GM23338 (cell line): ENCODE measurements around the gene RALGPS1. TPM values are rescaled to one million over a fixed set of nuclear protein-coding genes. Genes with fewer than 3 reads are reported as not detected.

ENCODE experiments used
- ATAC-seq: fragments of 200-7000 bp; cut with Tn5 transposase; 3 replicates; pipeline ENCODE4 v1.9.1; 2020
- DNase-seq: peaks from one replicate; pipeline ENCODE4 v3.0.0-alpha.2; 2015; ENCODE audit warnings: low spot score
- H2AFZ ChIP-seq: fragments of 200-600 bp; sonication (generic); 2 replicates; pipeline ENCODE4 v1.8.0; 2016; ENCODE audit warnings: antibody characterized with exemption, mild to moderate bottlenecking, moderate library complexity
- H3F3A ChIP-seq: fragments of 200-600 bp; sonication (generic); replicated peaks from 2 replicates; pipeline ENCODE4 v1.8.0; 2017; ENCODE audit warnings: antibody characterized with exemption, mixed run types, low read depth
- H3K27ac ChIP-seq: fragments of 200-600 bp; sonication (generic); 2 replicates; pipeline ENCODE4 v1.6.1; 2016; ENCODE audit warnings: low read depth
- H3K27me3 ChIP-seq: fragments of 200-600 bp; sonication (generic); 2 replicates; pipeline ENCODE4 v1.8.0; 2016; ENCODE audit warnings: mild to moderate bottlenecking, mixed run types, moderate library complexity; ENCODE audit not compliant: insufficient read depth
- H3K36me3 ChIP-seq: fragments of 200-600 bp; sonication (generic); 2 replicates; pipeline ENCODE4 v1.8.0; 2016; ENCODE audit warnings: mild to moderate bottlenecking; ENCODE audit not compliant: insufficient read depth
- H3K4me1 ChIP-seq: fragments of 200-600 bp; sonication (generic); 2 replicates; pipeline ENCODE4 v1.8.0; 2016; ENCODE audit warnings: mild to moderate bottlenecking, moderate library complexity; ENCODE audit not compliant: insufficient read depth
- H3K4me2 ChIP-seq: fragments of 200-600 bp; sonication (generic); 2 replicates; pipeline ENCODE4 v1.7.1; 2017; ENCODE audit warnings: mixed run types
- H3K4me3 ChIP-seq: fragments of 200-600 bp; sonication (generic); 2 replicates; pipeline ENCODE4 v1.6.1; 2016; ENCODE audit warnings: mixed run types
- H3K79me2 ChIP-seq: fragments of 200-600 bp; sonication (generic); replicated peaks from 2 replicates; pipeline ENCODE4 v1.8.0; 2017; ENCODE audit warnings: mild to moderate bottlenecking; ENCODE audit not compliant: insufficient read depth
- H3K9me2 ChIP-seq: fragments of 200-600 bp; sonication (generic); 2 replicates; pipeline ENCODE4 v1.8.0; 2017; ENCODE audit not compliant: insufficient read depth
- H4K20me1 ChIP-seq: fragments of 200-600 bp; sonication (generic); replicated peaks from 2 replicates; pipeline ENCODE4 v1.8.0; 2017; ENCODE audit warnings: mild to moderate bottlenecking; ENCODE audit not compliant: insufficient read depth
- H3K27ac Mint-ChIP-seq: 2 replicates; pipeline ENCODE4 v1.8.0; 2020; ENCODE audit warnings: inconsistent platforms, mild to moderate bottlenecking, moderate library complexity, mixed read lengths
- H3K27me3 Mint-ChIP-seq: 3 replicates; pipeline ENCODE4 v1.8.0; 2022; ENCODE audit warnings: low read depth, mild to moderate bottlenecking, moderate library complexity, mixed read lengths, inconsistent platforms; ENCODE audit not compliant: insufficient read depth, poor library complexity
- H3K36me3 Mint-ChIP-seq: 3 replicates; pipeline ENCODE4 v1.8.0; 2021; ENCODE audit warnings: low read depth, mild to moderate bottlenecking, inconsistent platforms, moderate library complexity, mixed read lengths
- H3K4me1 Mint-ChIP-seq: 3 replicates; pipeline ENCODE4 v1.8.0; 2020; ENCODE audit warnings: mild to moderate bottlenecking, inconsistent platforms, mixed read lengths
- H3K4me3 Mint-ChIP-seq: 3 replicates; pipeline ENCODE4 v1.8.0; 2021; ENCODE audit warnings: moderate library complexity, mild to moderate bottlenecking, inconsistent platforms, mixed read lengths
- H3K9me3 Mint-ChIP-seq: 3 replicates; pipeline ENCODE4 v1.8.0; 2020; ENCODE audit warnings: moderate library complexity, mild to moderate bottlenecking, inconsistent platforms, mixed read lengths
- CREB1 ChIP-seq: fragments of 250-450 bp; sonication (Bioruptor Pico); IDR thresholded peaks from 2 replicates; pipeline ENCODE4 v1.5.0; 2020; ENCODE audit warnings: low read depth, mild to moderate bottlenecking, moderate library complexity
- CTCF ChIP-seq, 2 experiments: fragments of 200-600 bp in 1 of 2; sonication (generic) in 1 of 2; conservative IDR thresholded peaks; 2 replicates each; pipeline versions ENCODE4 v1.5.1 to v1.6.1; 2016 to 2017; ENCODE audit warnings: antibody characterized with exemption in 2 of 2, low read depth in 2 of 2, mild to moderate bottlenecking in 2 of 2, moderate library complexity in 1 of 2
- ETS1 ChIP-seq: IDR thresholded peaks from 2 replicates; pipeline ENCODE4 v1.6.1; 2016; ENCODE audit warnings: antibody characterized with exemption
- EZH2 ChIP-seq: fragments of 200-600 bp; sonication (generic); IDR thresholded peaks from one replicate; pipeline ENCODE4 v1.8.0; 2017; ENCODE audit warnings: antibody characterized with exemption, mild to moderate bottlenecking, low read depth; ENCODE audit not compliant: unreplicated experiment
- EZH2phosphoT487 ChIP-seq: fragments of 200-600 bp; sonication (generic); IDR thresholded peaks from one replicate; pipeline ENCODE4 v1.8.1; 2018; ENCODE audit warnings: antibody characterized with exemption; ENCODE audit not compliant: unreplicated experiment
- JUNB ChIP-seq: IDR thresholded peaks from one replicate; pipeline ENCODE4 v1.6.1; 2016; ENCODE audit warnings: antibody characterized with exemption; ENCODE audit not compliant: unreplicated experiment
- NANOG ChIP-seq: IDR thresholded peaks from 2 replicates; pipeline ENCODE4 v1.6.1; 2016; ENCODE audit warnings: antibody characterized with exemption, borderline replicate concordance
- POLR2AphosphoS5 ChIP-seq: IDR thresholded peaks from 2 replicates; pipeline ENCODE4 v1.6.1; 2016; ENCODE audit warnings: antibody characterized with exemption, low read depth
- REST ChIP-seq: IDR thresholded peaks from one replicate; pipeline ENCODE4 v1.6.1; 2018; ENCODE audit warnings: antibody characterized with exemption; ENCODE audit not compliant: unreplicated experiment
- STAT1 ChIP-seq: IDR thresholded peaks from one replicate; pipeline ENCODE4 v1.6.1; 2016; ENCODE audit warnings: antibody characterized with exemption; ENCODE audit not compliant: unreplicated experiment
- ZNF114 ChIP-seq: fragments of 250-450 bp; sonication (Bioruptor Pico); IDR thresholded peaks from 2 replicates; pipeline ENCODE4 v1.5.0; 2020; ENCODE audit warnings: mild to moderate bottlenecking, moderate library complexity
- ZNF331 ChIP-seq: fragments of 250-450 bp; sonication (Bioruptor Pico); IDR thresholded peaks from 2 replicates; pipeline ENCODE4 v1.5.0; 2020; ENCODE audit warnings: low read depth, mild to moderate bottlenecking, moderate library complexity
- ZNF462 ChIP-seq: fragments of 250-450 bp; sonication (Bioruptor Pico); IDR thresholded peaks from 2 replicates; pipeline ENCODE4 v1.5.0; 2020; ENCODE audit warnings: mild to moderate bottlenecking, moderate library complexity
- polyA plus RNA-seq: library from polyadenylated mRNA; unstranded; fragments of >200 nt; fragmentation: Nextera tagmentation; extraction: Ambion mirVana; gene quantifications from 2 replicates; pipeline ENCODE4 v1.2.1, GENCODE V29; 2016
- total RNA-seq: library from RNA; depleted of rRNA; stranded (reverse); fragments of >200 nt; shearing (Covaris generic); gene quantifications from 2 replicates; pipeline ENCODE4 v1.2.3, GENCODE V29; 2014

RALGPS1 gene
- total and polyA plus RNA-seq, 2 experiments from 2014 or later = 18.2 to 57.1 TPM

- Mint-ChIP-seq H3K36me3 (peaks cover 6% of the 10 kb centered on the region; the same call in 2 of the 3 replicates), H3K4me1 (0 out of 3 replicates have a peak, but pooled peaks cover 2% of the 10 kb centered on the region), H3K27ac (no peak overlapping the region), H3K27me3 (no peaks in the 10 kb centered on the region), H3K9me3 (no peaks in the 10 kb centered on the region; the same call in 2 of the 3 replicates), H3K4me3 (no peak overlapping the region)
- no peaks in the 10 kb centered on the region; the same call in 1 of the 2 replicates for H3K4me1 ChIP-seq
- H2AFZ ChIP-seq = no peak overlapping the region
- H3K4me2 ChIP-seq = no peak overlapping the region
- ATAC-seq (no peak), DNase-seq (no peak)
- 0 out of 2 replicates have a peak, but pooled peaks cover 5% of the 10 kb centered on the region for H3K9me2 ChIP-seq
- no peaks in the 10 kb centered on the region for H3F3A ChIP-seq
- H3K79me2 ChIP-seq = no peaks in the 10 kb centered on the region
- no peak for TF ChIP-seq EZH2
- TF ChIP-seq POLR2AphosphoS5 = no peak
- TF ChIP-seq ZNF462 = no peak
- no peak for TF ChIP-seq ZNF114
- no peak for TF ChIP-seq ETS1
- no peak for TF ChIP-seq CREB1 (CRISPR knock-in tag)
- no peak for TF ChIP-seq NANOG
- no peak for TF ChIP-seq CTCF (conservative IDR thresholded peaks at IDR 0.05; ENCODE audit: low read depth in 2 of 2)
- TF ChIP-seq EZH2phosphoT487 = no peak
- no peak for TF ChIP-seq REST
- no peak for TF ChIP-seq ZNF331 (CRISPR knock-in tag)
- TF ChIP-seq STAT1 = no peak
- TF ChIP-seq JUNB = no peak
- H3K4me3 ChIP-seq = no peak overlapping the region
- no peaks in the 10 kb centered on the region for H3K27me3 ChIP-seq
- no peak overlapping the region for H3K27ac ChIP-seq
- no peaks in the 10 kb centered on the region; the same call in 1 of the 2 replicates for H4K20me1 ChIP-seq
- no peaks in the 10 kb centered on the region for H3K36me3 ChIP-seq
Observed at GRCh38 chr9:126979461-126979860, 64.9 kb downstream of the RALGPS1 start.
